Measurements from ENCODE around the gene STIM2.

GRCh38 chr4:26830701-26831100 is 29.9 kb upstream of the STIM2 start:
- TF ChIP-seq EZH2phosphoT487 (IDR thresholded peaks at IDR 0.05; ENCODE audit: low read length) = no peak
- no peak for TF ChIP-seq CTCF (IDR thresholded peaks at IDR 0.05; ENCODE audit: low read length)
- TF ChIP-seq EZH2 (optimal IDR thresholded peaks at IDR 0.05; ENCODE audit: low read depth, low read length) = no peak

Measured in MM.1S (cell line).